A673 (cell line): ENCODE results near the gene FGF6. TPM values are rescaled to one million over a fixed set of nuclear protein-coding genes. Genes with fewer than 3 reads are reported as not detected.

Source experiments
- BruUV-seq: library from RNA; stranded (reverse); fragments of 400-500 nt; replicated peaks from 2 replicates; lab custom pipeline; 2021; lab: Mats Ljungman, UMichigan
- CTCF ChIA-PET: fragments of 300-600 bp; sonication (Branson Sonifier 250); formaldehyde crosslinking; loops from one replicate; lab custom pipeline; 2022; ENCODE audit warnings: antibody characterized with exemption; lab: Charles Lee
- POLR2A ChIA-PET: fragments of 300-600 bp; sonication (Branson Sonifier 250); formaldehyde crosslinking; loops from one replicate; lab custom pipeline; 2022; ENCODE audit warnings: antibody characterized with exemption; ENCODE audit not compliant: low non-redundant PET; lab: Charles Lee
- DNase-seq: peaks from one replicate; pipeline ENCODE4 v3.0.0-alpha.2; 2015; ENCODE audit warnings: low spot score
- H3K27ac ChIP-seq: fragments of 200-600 bp; sonication (generic); 2 replicates; pipeline ENCODE4 v1.5.1; 2016; ENCODE audit warnings: mixed run types, low read depth, mild to moderate bottlenecking, mixed read lengths, antibody characterized with exemption, low read length; ENCODE audit not compliant: poor library complexity, severe bottlenecking
- H3K27me3 ChIP-seq: fragments of 200-600 bp; sonication (generic); replicated peaks from 2 replicates; pipeline ENCODE4 v1.6.1; 2017; ENCODE audit warnings: mixed run types, low read depth, mild to moderate bottlenecking, mixed read lengths, antibody characterized with exemption, low read length; ENCODE audit not compliant: insufficient read depth, poor library complexity
- H3K36me3 ChIP-seq: fragments of 200-600 bp; sonication (generic); 2 replicates; pipeline ENCODE4 v1.6.1; 2016; ENCODE audit warnings: mixed run types, mild to moderate bottlenecking, mixed read lengths, antibody characterized with exemption, low read length; ENCODE audit not compliant: insufficient read depth, poor library complexity, severe bottlenecking
- H3K4me1 ChIP-seq: fragments of 200-600 bp; sonication (generic); 2 replicates; pipeline ENCODE4 v1.6.1; 2017; ENCODE audit warnings: mixed run types, mild to moderate bottlenecking, mixed read lengths, antibody characterized with exemption, low read length; ENCODE audit not compliant: insufficient read depth, poor library complexity, severe bottlenecking
- H3K4me3 ChIP-seq: fragments of 200-600 bp; sonication (generic); 2 replicates; pipeline ENCODE4 v1.5.1; 2016; ENCODE audit warnings: low read depth, mixed run types, mild to moderate bottlenecking, mixed read lengths, low read length; ENCODE audit not compliant: poor library complexity, severe bottlenecking
- H3K9me3 ChIP-seq: fragments of 200-600 bp; sonication (generic); 2 replicates; pipeline ENCODE4 v1.6.1; 2016; ENCODE audit warnings: mixed run types, low read depth, mild to moderate bottlenecking, mixed read lengths, antibody characterized with exemption, low read length; ENCODE audit not compliant: poor library complexity, severe bottlenecking
- CTCF ChIP-seq: fragments of 300-800, 200-600 bp; sonication (generic); conservative IDR thresholded peaks from 2 replicates; pipeline ENCODE4 v1.5.1; 2017; ENCODE audit warnings: low read depth, mild to moderate bottlenecking, antibody characterized with exemption, low read length, moderate library complexity, mixed read lengths
- EZH2 ChIP-seq: fragments of 200-600 bp; sonication (generic); IDR thresholded peaks from 2 replicates; pipeline ENCODE4 v1.6.1; 2017; ENCODE audit warnings: borderline replicate concordance, low read depth, mild to moderate bottlenecking, mixed read lengths, antibody characterized with exemption, low read length; ENCODE audit not compliant: poor library complexity, severe bottlenecking
- intact Hi-C: fragments of 100-400 bp; cut with micrococcal nuclease; formaldehyde crosslinking; loops from one replicate; pipeline ENCODE4 v1.10.0; 2022; ENCODE audit not compliant: unreplicated experiment
- total RNA-seq: library from RNA; stranded (reverse); gene quantifications from 2 replicates; pipeline ENCODE4 v1.2.3, GENCODE V29; 2021

Gene FGF6
- total RNA-seq, 1 experiment from 2014 or later = not detected

GRCh38 chr12:4432878-4433744 is 12.5 kb downstream of the FGF6 start:
- Histone ChIP-seq H3K4me3 (no peak overlapping the region), H3K4me1 (no peaks in the 10 kb centered on the region), H3K9me3 (no peaks in the 10 kb centered on the region), H3K36me3 (no peaks in the 10 kb centered on the region), H3K27ac (no peak overlapping the region), H3K27me3 (no peaks in the 10 kb centered on the region)
- TF ChIP-seq EZH2 (no peak), CTCF (no peak)
- intact Hi-C loops = no loop called here
- ChIA-PET CTCF (no interaction called here), POLR2A (no interaction called here)
- DNase-seq = no peak
- BruUV-seq = no TSS peak

GRCh38 chr12:4431866-4432265 is 13.7 kb downstream of the FGF6 start:
- Histone ChIP-seq H3K4me3 (no peak overlapping the region), H3K27me3 (no peaks in the 10 kb centered on the region), H3K27ac (no peak overlapping the region), H3K36me3 (no peaks in the 10 kb centered on the region), H3K9me3 (no peaks in the 10 kb centered on the region), H3K4me1 (no peaks in the 10 kb centered on the region)
- DNase-seq = no peak
- intact Hi-C loops = no loop called here
- TF ChIP-seq EZH2 (no peak), CTCF (no peak)
- CTCF ChIA-PET = interaction anchor here (1.4 kb wide), 1 partner anchor 12 kb away, joined by 3 read pairs; no protein-coding TSS in a partner anchor
- no TSS peak for BruUV-seq
- POLR2A ChIA-PET = no interaction called here

DNA sequence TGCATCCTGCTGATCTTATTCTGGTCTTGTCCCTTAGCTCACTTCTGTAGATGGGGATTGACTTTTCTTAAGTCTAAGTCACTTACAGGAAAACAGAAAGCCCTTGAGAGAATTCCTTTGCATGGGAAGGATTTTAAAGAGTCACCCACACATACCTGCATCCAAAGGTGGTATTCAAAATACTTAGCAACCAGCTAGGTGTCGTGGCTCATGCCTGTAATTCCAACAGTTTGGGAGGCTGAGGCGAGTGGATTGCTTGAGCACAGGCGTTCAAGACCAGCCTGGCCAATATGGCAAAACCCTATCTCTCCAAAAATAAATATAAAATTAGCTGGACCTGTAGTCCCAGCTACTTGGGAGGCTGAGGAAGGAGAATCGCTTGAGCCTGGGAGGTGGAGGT is 14.2 kb downstream of the FGF6 start:
- no TSS peak for BruUV-seq
- H3K4me3 ChIP-seq = no peak overlapping the region
- no peaks in the 10 kb centered on the region for H3K36me3 ChIP-seq
- no peaks in the 10 kb centered on the region for H3K27me3 ChIP-seq
- no peak overlapping the region for H3K27ac ChIP-seq
- H3K4me1 ChIP-seq = no peaks in the 10 kb centered on the region
- ChIA-PET POLR2A (no interaction called here), CTCF (interaction anchor here (1.4 kb wide), 1 partner anchor 11 kb away, joined by 3 read pairs; no protein-coding TSS in a partner anchor)
- TF ChIP-seq CTCF (no peak), EZH2 (no peak)
- intact Hi-C loops = no loop called here
- H3K9me3 ChIP-seq = no peaks in the 10 kb centered on the region
- no peak for DNase-seq
